ENCODE measurements around the gene ZC3H13.

The ZC3H13 gene

DNA sequence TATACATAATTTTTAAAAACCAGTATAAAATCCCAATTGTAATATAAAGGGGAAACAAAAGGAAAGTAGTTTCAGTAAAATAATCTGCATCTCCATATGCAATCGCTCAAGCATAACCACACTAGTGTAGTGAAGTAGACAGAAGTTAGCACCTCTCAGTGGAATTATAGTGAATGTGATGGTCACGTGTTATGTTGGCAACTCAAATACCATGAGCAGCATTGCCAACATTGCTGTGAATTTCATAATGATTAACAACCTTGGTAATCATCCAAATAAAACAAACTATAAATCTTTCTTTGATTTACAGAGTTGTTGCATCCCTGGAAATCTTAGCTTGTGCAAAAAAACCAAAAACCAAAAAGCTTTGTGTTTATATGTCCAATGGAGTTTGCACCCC is 123.7 kb downstream of the ZC3H13 start:
- Histone ChIP-seq H3K4me3 (ENCODE audit: low read length) (no peak overlapping the region), H3K27me3 (ENCODE audit: control insufficient read depth, insufficient read depth, low read length) (peaks cover 16% of the 10 kb centered on the region), H3K4me1 (ENCODE audit: control insufficient read depth, insufficient read depth, low read length) (no peaks in the 10 kb centered on the region), H3K36me3 (ENCODE audit: control insufficient read depth, insufficient read depth, low read length) (no peaks in the 10 kb centered on the region), H3K9me3 (ENCODE audit: control insufficient read depth, low read length) (no peaks in the 10 kb centered on the region), H3K9ac (ENCODE audit: low read length) (no peak overlapping the region)

DNA sequence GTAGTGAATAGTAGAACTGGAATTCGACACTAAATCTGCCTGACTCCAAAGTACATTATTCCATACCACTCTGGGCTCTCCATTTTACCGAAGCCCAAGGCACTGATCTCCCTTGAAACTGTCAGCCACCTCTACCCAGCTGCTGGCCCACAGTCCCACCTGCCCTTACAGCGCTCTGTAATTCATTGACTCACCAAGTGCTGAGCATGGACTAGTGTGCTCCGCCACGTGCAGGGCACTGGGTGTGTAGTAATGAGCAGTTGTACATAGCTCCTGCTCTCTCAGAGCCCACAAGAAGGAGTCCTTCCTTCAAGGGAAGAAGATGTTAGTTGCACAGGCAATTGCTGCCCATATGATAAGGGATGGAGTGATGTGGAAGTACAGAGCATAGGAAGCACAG is 124.4 kb downstream of the ZC3H13 start:
- Histone ChIP-seq H3K9ac (ENCODE audit: low read length) (no peak overlapping the region), H3K27me3 (ENCODE audit: control insufficient read depth, insufficient read depth, low read length) (peaks cover 13% of the 10 kb centered on the region), H3K9me3 (ENCODE audit: control insufficient read depth, low read length) (no peaks in the 10 kb centered on the region), H3K4me1 (ENCODE audit: control insufficient read depth, insufficient read depth, low read length) (no peaks in the 10 kb centered on the region), H3K4me3 (ENCODE audit: low read length) (no peak overlapping the region), H3K36me3 (ENCODE audit: control insufficient read depth, insufficient read depth, low read length) (no peaks in the 10 kb centered on the region)

DNA sequence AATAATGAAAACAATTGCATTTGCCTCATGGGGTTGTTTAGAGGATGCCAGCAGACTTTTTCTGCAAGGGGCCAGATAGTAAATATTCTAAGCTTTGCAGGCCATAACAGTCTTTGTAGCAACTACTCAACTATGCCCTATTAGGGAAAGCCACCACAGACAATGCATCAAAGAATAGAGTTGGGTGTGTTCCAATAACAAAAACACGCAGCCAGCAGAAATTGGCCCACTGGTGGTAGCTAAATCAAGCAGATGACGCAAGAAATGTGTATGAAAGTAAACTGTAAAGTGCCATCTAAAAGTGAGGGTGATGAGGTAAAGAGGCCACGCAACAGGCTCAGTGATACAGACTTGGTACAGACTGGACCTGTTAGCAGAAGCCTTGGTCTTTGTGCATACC is 125.8 kb downstream of the ZC3H13 start:
- Histone ChIP-seq H3K36me3 (ENCODE audit: control insufficient read depth, insufficient read depth, low read length) (no peaks in the 10 kb centered on the region), H3K4me3 (ENCODE audit: low read length) (no peak overlapping the region), H3K9me3 (ENCODE audit: control insufficient read depth, low read length) (no peaks in the 10 kb centered on the region), H3K27me3 (ENCODE audit: control insufficient read depth, insufficient read depth, low read length) (peaks cover 7% of the 10 kb centered on the region), H3K9ac (ENCODE audit: low read length) (no peak overlapping the region), H3K4me1 (ENCODE audit: control insufficient read depth, insufficient read depth, low read length) (no peaks in the 10 kb centered on the region)

DNA sequence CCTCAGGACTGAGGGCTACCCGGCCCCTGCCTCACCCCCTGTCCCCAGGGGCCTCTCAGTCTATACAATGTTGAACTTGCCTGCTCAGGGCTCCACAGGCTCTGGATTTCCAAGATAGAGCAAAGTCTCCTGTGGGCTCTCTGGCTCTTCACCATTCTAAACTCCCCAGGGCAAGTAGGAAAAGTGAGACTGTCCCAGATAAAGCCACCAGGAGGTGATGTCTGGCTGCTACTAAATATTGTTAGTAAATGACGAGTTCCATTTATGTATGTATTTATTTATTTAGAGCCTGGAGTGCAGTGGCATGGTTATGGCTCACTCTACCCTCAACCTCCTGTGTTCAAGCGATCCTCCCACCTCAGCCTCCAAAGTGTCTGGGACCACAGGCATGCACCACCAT is 127.4 kb downstream of the ZC3H13 start:
- Histone ChIP-seq H3K9ac (ENCODE audit: low read length) (no peak overlapping the region), H3K27me3 (ENCODE audit: control insufficient read depth, insufficient read depth, low read length) (no peaks in the 10 kb centered on the region), H3K4me3 (ENCODE audit: low read length) (no peak overlapping the region), H3K9me3 (ENCODE audit: control insufficient read depth, low read length) (no peaks in the 10 kb centered on the region), H3K4me1 (ENCODE audit: control insufficient read depth, insufficient read depth, low read length) (no peaks in the 10 kb centered on the region), H3K36me3 (ENCODE audit: control insufficient read depth, insufficient read depth, low read length) (no peaks in the 10 kb centered on the region)

DNA sequence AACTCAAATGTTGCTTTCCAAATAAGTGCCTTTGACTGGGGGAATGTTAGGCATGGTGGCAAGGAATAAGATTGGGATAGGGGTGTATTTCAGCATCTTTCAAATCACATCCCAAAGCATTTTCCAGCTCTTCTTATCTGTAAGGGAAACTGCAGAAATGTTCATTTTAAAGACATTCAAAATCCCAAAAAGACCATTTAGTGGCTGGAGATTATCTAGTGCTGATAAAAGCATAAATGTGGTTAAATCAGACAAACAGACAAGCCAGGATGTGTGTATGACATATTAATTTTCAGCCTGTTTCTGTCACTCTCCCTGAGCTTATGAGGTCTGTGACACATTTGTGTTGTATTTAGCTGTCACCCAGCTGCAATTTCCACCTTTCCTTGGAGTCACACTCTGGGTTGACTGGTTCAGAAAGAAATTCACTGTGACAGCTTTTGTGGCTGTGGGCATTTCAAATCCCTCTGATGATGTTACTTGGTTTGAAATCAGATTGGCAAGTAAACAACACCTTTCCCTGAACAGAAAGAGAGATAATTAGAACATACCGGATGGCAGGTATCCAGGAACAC is 131.3 kb downstream of the ZC3H13 start:
- no peak overlapping the region for H3K4me3 ChIP-seq (ENCODE audit: low read length)
- H3K36me3 ChIP-seq (ENCODE audit: control insufficient read depth, insufficient read depth, low read length): no peaks in the 10 kb centered on the region
- H3K27me3 ChIP-seq (ENCODE audit: control insufficient read depth, insufficient read depth, low read length): no peaks in the 10 kb centered on the region
- no peaks in the 10 kb centered on the region for H3K9me3 ChIP-seq (ENCODE audit: control insufficient read depth, low read length)
- no peak overlapping the region for H3K9ac ChIP-seq (ENCODE audit: low read length)
- H3K4me1 ChIP-seq (ENCODE audit: control insufficient read depth, insufficient read depth, low read length): no peaks in the 10 kb centered on the region

DNA sequence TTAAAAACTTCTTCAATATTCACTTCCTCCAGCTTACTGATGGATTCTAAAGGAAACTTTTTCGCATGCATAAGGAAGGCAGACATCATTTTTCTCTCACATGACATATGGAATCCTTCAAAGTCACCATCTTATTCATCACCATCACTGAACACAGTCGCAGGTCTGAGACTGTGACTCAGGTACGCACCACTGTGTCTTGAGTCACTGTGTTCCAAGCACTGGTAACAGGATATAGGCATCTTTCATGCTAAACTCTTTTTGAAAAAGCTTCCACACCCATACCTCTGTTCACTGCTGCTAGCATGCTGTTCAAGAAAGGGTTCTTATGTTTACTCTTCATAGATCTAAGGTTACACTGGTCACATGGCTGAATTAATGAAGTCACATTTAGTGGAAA is 133.9 kb downstream of the ZC3H13 start:
- H3K4me3 ChIP-seq (ENCODE audit: low read length): no peak overlapping the region
- no peak overlapping the region for H3K9ac ChIP-seq (ENCODE audit: low read length)
- H3K9me3 ChIP-seq (ENCODE audit: control insufficient read depth, low read length): no peaks in the 10 kb centered on the region
- H3K36me3 ChIP-seq (ENCODE audit: control insufficient read depth, insufficient read depth, low read length): no peaks in the 10 kb centered on the region
- no peaks in the 10 kb centered on the region for H3K27me3 ChIP-seq (ENCODE audit: control insufficient read depth, insufficient read depth, low read length)
- H3K4me1 ChIP-seq (ENCODE audit: control insufficient read depth, insufficient read depth, low read length): no peaks in the 10 kb centered on the region

DNA sequence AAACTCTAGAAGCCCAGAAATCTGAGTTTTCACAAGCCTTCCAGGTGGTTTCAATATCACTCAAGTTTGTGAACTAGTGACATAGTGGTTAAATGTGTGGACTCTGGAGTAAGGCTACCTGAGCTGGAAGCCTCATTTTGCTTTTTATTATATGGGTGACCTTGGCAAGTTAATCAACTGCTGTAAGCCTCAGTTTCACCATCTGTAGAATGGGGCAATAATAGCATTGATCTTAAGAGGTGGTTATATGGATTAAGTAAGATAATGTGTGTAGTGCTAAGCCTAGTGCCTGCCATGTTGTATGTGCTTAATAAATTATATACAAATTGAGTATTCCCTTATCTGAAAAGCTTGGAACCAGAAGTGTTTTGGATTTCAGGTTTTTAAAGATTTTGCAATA is 135.5 kb downstream of the ZC3H13 start:
- no peak overlapping the region for H3K4me3 ChIP-seq (ENCODE audit: low read length)
- no peaks in the 10 kb centered on the region for H3K36me3 ChIP-seq (ENCODE audit: control insufficient read depth, insufficient read depth, low read length)
- H3K9me3 ChIP-seq (ENCODE audit: control insufficient read depth, low read length): no peaks in the 10 kb centered on the region
- H3K9ac ChIP-seq (ENCODE audit: low read length): no peak overlapping the region
- no peaks in the 10 kb centered on the region for H3K27me3 ChIP-seq (ENCODE audit: control insufficient read depth, insufficient read depth, low read length)
- H3K4me1 ChIP-seq (ENCODE audit: control insufficient read depth, insufficient read depth, low read length): no peaks in the 10 kb centered on the region

DNA sequence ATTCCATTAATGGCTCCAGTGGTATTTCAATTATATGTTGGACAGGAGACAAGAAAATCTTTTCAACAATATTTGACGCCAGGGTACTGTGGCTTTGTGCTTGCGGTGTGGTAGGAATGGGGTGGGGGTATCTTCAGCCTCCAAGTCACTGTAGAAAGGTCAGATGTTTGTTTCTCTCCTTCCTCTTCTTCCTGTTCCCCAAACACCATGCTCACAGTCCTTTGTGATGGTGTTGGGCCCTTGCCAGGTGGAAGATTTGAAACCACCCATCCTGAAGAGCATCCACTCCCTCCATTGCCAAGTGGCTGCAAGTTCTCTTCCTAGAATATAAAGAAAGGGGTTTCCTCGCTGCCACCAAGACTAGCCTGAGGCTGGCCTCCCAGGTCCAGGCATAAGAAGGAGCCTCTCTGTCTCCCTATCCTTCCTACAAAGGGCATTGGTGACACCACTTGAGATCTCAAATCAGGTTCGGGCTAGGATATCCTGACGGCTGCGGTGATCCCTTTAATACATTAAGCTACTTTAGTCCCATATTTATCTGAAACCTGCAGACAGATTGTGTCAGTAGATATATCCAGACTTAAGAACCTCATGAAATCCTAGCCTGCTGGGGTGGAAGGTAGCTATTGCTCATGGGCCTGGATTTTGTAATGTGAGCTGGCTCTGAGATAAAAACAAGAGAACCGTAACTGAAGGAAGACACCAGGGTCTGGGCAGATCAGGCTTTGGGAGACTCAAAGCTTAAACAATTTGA is 136.7 kb downstream of the ZC3H13 start:
- Histone ChIP-seq H3K36me3 (ENCODE audit: control insufficient read depth, insufficient read depth, low read length) (no peaks in the 10 kb centered on the region), H3K27me3 (ENCODE audit: control insufficient read depth, insufficient read depth, low read length) (no peaks in the 10 kb centered on the region), H3K9me3 (ENCODE audit: control insufficient read depth, low read length) (no peaks in the 10 kb centered on the region), H3K9ac (ENCODE audit: low read length) (no peak overlapping the region), H3K4me1 (ENCODE audit: control insufficient read depth, insufficient read depth, low read length) (no peaks in the 10 kb centered on the region), H3K4me3 (ENCODE audit: low read length) (no peak overlapping the region)

DNA sequence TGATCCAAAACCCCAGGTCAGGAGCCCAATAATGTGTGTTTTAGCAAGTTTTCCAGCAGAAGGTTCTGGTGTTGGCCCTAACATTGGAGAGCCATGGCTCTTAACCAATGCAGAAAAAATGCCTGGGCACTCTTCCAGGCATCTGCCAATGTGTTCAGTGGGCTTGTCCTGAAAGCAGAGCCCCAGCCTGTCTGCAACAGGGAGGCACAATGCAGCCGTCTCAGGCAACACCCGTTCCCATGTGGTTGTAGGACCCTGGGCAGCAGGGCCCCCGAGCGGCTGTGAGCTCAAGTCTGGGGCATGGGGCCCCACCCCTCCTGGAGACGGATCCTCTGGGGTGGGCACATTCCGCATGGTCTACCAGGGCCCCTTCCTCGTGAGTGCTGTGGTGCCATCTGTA is 142.9 kb downstream of the ZC3H13 start:
- H3K36me3 ChIP-seq (ENCODE audit: control insufficient read depth, insufficient read depth, low read length): no peaks in the 10 kb centered on the region
- no peaks in the 10 kb centered on the region for H3K4me1 ChIP-seq (ENCODE audit: control insufficient read depth, insufficient read depth, low read length)
- no peak overlapping the region for H3K4me3 ChIP-seq (ENCODE audit: low read length)
- H3K9ac ChIP-seq (ENCODE audit: low read length): no peak overlapping the region
- H3K9me3 ChIP-seq (ENCODE audit: control insufficient read depth, low read length): no peaks in the 10 kb centered on the region
- no peaks in the 10 kb centered on the region for H3K27me3 ChIP-seq (ENCODE audit: control insufficient read depth, insufficient read depth, low read length)

DNA sequence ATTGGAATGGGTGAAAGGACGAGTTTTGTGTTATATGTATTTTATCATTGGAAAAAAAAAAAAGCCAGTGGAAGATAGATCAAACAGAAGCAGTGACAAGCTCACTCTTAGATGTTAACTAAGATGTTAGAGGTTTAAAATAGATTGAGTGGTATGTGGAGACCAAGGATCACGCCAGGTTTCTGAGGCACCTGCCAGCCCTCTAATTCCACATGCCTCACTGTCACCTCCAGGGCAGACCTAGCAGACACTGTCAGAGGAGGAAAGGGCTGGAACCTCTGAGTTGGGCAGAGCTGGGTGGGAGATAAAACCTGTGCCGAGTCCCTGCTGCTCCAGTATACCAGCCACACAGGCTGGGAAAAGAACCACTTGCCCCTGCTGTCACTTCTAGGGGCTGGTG is 143.5 kb downstream of the ZC3H13 start:
- H3K4me3 ChIP-seq (ENCODE audit: low read length): no peak overlapping the region
- no peak overlapping the region for H3K9ac ChIP-seq (ENCODE audit: low read length)
- H3K9me3 ChIP-seq (ENCODE audit: control insufficient read depth, low read length): no peaks in the 10 kb centered on the region
- no peaks in the 10 kb centered on the region for H3K4me1 ChIP-seq (ENCODE audit: control insufficient read depth, insufficient read depth, low read length)
- no peaks in the 10 kb centered on the region for H3K27me3 ChIP-seq (ENCODE audit: control insufficient read depth, insufficient read depth, low read length)
- no peaks in the 10 kb centered on the region for H3K36me3 ChIP-seq (ENCODE audit: control insufficient read depth, insufficient read depth, low read length)

DNA sequence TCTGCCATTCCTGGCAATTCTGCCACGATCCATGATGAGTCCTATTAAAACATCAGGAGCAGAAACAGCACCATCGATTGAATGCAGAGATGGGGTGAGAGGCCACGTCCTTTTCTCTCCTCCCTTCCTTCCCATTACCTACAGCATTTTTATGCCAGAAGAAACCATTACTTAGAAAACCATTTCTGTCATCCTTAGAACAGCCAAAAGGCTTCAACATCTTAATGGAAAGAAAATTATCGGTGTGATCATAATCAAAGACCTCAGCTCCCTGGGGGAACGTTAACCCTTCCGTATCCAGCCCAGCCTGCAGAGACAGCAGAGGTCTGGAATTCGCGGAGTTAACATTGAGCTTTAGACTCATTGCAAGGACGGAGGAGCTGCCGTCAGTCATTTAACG is 145.0 kb downstream of the ZC3H13 start:
- H3K9me3 ChIP-seq (ENCODE audit: control insufficient read depth, low read length): no peaks in the 10 kb centered on the region
- no peak overlapping the region for H3K4me3 ChIP-seq (ENCODE audit: low read length)
- no peak overlapping the region for H3K9ac ChIP-seq (ENCODE audit: low read length)
- H3K36me3 ChIP-seq (ENCODE audit: control insufficient read depth, insufficient read depth, low read length): no peaks in the 10 kb centered on the region
- H3K4me1 ChIP-seq (ENCODE audit: control insufficient read depth, insufficient read depth, low read length): no peaks in the 10 kb centered on the region
- no peaks in the 10 kb centered on the region for H3K27me3 ChIP-seq (ENCODE audit: control insufficient read depth, insufficient read depth, low read length)

Measured in mucosa of stomach (tissue), 1 donor.